Stimulated activated naive CD8-positive, alpha-beta T cell treated with anti-CD3 and anti-CD28 coated beads, Interleukin-15, Interleukin-2, amounts not matched to agents 100 U/mL and 50 U/mL, for 24 hours (primary cell): ENCODE measurements around the gene F8.
"Not testable (repeated sequence)": the region's sequence is repeated elsewhere in the genome, so short reads cannot be mapped to it uniquely, and the experiment has no call there.

Experiments
- ATAC-seq: fragments of 150-1000 bp; cut with Tn5 transposase; one replicate; pipeline ENCODE4 v1.10.0; 2021
- DNase-seq: peaks from one replicate; pipeline ENCODE4 v3.0.0; 2021

F8 gene

DNA sequence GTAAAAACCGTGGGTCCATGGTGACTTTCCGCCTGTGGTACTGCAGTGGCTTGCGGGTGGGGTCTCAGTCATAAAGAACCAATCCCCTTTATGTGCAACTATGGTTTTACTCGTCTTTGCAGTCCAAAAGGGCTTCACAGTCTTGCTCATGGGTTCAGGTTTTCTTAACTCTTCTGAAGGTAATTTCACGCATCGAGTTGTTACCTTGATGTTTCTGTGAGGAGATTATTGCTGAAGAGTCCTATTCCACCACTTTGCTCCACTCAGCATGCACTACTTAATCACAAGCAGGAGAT is 41.5 kb downstream of the F8 start:
- no peak for ATAC-seq

DNA sequence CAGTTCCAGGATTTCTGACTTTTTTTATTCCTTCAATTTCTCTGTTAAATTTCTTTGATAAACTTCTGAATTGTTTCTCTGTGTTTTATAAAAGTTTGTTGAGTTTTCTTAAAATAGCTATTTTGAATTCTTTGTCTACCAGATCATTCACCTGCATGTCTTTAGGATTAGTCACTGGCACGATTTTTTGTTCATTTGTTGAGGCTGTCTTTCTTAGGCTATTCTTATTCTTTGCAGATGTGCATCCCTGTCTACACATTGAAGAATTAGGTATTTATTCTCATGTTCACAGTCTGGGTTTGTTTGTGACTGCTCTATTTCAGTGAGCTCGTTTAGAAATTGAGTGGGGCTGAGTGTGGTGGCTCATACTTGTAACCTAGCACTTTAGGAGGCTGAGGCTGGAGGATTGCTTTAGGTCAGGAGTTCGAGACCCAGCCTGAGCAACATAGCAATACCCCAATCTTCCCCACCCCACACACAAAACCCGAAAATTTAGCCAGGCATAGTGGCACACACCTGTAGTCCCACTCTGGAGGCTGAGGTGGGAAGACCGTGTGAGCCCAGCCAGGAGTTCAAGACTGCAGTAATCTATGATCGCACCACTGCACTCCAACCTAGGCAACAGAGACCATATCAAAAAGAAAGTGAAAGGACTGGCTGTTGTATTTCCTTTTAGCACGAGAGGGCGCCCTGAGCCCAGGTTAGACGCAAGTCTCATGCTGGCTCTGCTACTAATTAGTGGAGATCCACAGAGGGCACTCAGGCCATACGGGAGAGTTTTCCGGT is 42.0 kb downstream of the F8 start:
- ATAC-seq (peak; percentile 91), DNase-seq (peak; percentile 76)

More for the DNA sequence above, 41.5 kb downstream of the F8 start:
- DNase-seq, result no peak

DNA sequence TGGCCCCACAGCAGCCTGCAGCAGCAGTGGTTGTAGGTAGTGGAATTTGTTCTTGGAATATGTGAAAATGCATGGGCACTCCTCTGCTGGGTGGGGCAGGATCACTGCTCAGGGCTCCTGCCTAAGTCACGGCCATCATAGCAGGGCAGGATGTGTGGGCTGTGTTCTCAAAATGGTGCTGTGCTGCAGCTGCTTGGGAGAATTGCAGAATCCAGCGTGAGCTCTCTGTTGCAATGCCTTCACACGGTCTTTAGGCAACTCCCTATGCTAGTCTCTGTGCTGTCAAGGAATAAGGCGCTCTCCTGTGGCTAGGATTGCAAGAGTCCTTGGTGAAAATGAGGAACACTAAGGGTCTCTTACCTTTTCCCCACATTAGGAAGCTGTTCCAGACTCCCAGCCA is 42.9 kb downstream of the F8 start:
- ATAC-seq (no peak), DNase-seq (no peak)

DNA sequence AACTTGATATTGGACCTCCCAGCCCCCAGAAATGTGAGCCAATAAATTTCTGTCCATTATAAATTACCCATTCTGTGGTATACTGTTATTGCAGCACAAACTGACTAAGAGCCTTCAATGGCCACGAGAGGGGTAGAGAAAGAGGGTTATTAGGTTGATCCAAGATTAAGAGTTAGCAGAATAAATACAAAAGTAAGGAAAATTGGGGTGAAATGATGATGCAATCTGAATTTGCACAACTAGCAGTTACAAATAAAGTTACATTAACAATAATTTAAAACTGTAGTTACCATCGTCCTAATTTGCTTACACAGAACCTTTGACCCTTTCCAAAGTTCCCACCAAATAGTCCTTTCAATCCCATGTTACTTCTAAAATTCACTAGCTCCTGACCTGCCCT is 54.2 kb downstream of the F8 start:
- ATAC-seq (no peak), DNase-seq (no peak)

DNA sequence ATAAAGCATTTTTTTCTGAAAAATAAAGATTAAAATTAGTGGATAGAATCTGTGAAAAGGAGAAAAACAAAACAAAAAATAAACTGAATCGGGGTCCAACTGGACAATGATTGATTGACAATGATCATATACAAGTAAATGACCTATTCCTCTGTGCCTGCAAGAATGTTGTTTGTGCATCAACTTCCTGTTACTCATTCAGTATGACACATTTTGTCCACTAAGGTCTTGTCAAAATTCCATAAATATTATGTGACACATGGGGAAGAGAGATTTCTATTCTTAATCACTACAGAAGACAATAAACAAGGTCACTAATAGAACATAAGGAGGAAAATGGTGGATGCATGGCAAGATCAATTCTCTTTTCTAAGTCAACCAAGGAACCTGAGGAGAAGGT is 54.9 kb downstream of the F8 start:
- DNase-seq, result no peak
- no peak for ATAC-seq

DNA sequence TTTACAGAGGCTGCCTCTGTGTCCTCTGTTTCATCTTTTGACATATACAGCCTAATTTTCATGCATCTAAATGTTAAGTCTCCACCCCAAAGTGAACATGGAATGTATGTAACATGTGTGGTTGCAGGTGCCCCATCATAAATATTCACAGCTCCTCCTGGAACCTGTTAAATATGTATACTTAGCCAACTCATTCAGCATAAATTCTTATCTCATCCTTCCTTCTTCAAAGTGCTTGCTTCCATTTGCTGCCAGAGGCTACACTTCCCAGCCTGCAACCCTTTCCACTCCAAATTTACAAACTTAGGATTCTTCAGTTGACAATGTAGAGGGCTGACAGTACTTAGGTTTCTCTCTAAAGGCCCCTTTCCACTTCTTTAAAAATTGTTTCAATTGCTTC is 60.6 kb downstream of the F8 start:
- no peak for ATAC-seq

DNA sequence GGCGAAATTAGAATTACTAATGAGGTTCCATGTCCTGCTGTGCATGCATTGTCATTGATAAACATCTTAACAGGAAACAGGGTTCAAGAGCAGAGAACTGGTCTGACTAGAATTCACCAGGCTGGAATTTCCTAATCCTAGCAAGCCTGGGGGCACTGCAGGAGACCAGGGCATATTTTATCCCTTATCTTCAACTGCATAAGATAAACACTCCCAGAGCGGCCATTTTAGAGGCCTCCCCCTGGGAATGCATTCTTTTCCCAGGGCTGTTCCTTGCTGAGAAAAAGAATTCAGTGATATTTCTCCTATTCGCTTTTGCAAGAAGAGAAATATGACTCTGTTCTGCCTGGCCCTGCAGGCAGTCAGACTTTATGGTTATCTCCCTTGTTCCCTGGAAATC is 66.7 kb downstream of the F8 start:
- not testable (repeated sequence) for DNase-seq, ATAC-seq

More for the DNA sequence above, 60.6 kb downstream of the F8 start:
- DNase-seq, result no peak

DNA sequence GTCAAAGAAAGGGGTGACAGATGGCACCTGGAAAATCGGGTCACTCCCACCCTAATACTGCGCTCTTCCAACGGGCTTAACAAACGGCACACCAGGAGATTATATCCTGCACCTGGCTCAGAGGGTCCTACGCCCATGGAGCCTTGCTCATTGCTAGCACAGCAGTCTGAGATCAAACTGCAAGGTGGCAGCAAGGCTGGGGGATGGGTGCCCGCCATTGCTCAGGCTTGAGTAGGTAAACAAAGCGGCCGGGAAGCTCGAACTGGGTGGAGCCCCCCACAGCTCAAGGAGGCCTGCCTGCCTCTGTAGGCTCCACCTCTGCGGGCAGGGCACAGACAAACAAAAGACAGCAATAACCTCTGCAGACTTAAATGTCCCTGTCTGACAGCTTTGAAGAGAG is 83.3 kb downstream of the F8 start:
- not testable (repeated sequence) for DNase-seq, ATAC-seq

DNA sequence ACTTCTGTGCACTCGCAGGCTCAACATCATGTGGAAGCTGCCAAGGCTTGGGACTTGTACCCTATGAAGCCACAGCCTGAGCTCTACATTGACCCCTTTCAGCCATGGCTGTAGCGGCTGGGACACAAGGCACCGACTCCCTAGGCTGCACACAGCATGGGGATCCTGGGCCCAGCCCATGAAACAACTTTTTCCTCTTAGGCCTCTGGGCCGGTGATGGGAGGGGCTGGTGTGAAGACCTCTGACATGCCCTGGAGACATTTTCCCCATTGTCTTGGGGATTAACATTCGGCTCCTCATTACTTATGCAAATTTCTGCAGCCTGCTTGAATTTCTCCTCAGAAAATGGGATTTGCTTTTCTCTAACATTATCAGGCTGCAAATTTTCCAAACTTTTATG is 97.8 kb downstream of the F8 start:
- DNase-seq, ATAC-seq: not testable (repeated sequence)

DNA sequence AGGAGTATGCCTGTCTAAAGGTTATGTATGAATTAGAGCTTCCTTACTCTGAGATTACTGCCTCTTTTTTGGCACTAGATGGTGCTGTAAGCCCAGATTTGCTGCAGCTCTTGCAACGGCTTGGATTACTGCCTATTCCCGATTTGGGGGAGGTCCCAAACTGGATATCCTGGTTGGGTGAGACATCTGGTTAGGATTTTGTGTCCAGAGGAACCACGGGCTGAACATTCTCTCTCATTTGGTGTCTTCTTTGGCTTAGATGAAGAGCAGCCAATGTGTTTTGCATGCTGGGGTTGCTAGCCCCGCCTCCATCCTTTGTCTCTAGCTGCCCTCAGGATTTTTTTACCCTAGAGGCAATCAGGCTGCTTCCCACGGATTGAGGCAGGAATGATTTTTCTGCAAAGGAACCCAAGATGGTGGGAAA is 104.5 kb downstream of the F8 start:
- peak; percentile 5 for DNase-seq
- no peak for ATAC-seq

DNA sequence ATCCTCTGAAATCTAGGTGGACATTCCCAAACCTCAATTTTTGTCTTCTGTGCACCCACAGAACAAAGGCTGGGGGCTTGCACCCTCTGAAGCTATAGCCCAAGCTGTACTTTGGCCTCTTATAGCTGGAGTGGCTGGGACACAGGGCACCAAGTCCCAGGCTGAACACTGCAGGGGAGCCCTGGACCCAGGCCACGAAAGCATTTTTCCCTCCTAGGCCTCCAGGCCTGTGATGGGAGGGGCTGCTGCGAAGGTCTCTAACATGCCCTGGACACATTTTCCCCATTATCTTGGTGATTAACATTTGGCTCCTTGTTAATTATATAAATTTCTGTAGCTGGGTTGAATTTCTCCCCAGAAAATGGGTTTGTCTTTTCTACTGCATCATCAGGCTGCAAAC is 108.5 kb downstream of the F8 start:
- no peak for DNase-seq

DNA sequence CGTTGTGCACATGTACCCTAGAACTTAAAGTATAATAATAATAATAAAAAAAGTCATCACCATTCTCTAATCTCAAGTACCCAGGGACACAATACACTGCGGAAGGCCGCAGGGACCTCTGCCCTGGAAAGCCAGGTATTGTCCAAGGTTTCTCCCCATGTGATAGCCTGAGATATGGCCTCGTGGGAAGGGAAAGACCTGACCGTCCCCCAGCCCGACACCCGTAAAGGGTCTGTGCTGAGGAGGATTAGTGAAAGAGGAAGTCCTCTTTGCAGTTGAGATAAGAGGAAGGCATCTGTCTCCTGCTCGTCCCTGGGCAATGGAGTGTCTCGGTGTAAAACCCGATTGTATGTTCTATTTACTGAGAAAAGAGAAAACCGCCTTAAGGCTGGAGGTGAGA is 112.0 kb downstream of the F8 start:
- ATAC-seq, DNase-seq: not testable (repeated sequence)

More for the DNA sequence above, 108.5 kb downstream of the F8 start:
- ATAC-seq, result no peak

DNA sequence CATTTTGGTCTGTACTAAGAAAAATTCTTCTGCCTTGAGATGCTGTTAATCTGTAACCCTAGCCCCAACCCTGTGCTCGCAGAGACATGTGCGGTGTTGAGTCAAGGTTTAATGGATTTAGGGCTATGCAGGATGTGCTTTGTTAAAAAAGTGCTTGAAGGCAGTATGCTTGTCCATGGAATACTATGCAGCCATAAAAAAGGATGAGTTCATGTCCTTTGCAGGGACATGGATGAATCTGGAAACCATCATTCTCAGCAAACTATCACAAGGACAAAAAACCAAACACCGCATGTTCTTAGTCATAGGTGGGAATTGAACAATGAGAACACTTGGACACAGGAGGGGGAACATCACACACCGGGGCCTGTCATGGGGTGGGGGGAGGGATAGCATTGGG is 112.5 kb downstream of the F8 start:
- DNase-seq, ATAC-seq: not testable (repeated sequence)

DNA sequence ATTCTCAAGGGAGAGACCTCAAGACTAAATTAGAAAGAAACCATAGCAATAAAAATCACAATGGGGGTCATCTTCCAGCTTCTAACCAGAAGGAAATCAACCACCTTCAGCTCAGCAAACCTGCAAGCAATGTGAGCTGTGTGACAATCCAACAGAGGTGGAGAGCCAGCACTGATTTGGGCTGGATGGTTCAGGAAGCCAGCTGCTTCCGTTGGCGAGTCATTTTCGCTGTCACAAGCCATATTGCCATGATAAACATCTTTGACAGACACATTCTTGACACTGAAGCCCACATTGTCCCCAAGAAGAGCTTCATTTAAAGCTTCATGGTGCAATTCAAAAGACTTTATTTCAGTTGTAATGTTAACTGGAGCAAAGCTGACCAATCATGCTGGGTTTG is 113.7 kb downstream of the F8 start:
- DNase-seq, result no peak
- no peak for ATAC-seq

DNA sequence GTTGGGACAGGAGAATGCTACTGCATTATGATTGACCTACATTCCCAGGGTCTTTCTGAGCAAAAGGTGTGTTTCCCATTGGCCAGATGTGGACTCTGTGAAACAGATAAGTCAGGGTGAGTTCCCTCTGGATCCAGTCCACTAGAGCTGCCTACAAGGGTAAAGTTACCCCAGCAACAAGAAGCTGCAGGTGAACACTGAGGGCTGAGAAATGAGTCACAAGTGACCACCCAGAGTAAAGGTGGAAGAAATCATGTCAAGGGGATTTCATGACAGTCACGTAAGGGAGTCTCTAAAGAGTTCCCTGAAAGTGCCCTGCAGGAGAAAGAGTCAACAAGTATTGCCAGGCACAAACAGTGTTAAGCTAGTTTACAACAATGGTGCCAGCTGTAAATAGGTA is 120.1 kb downstream of the F8 start:
- ATAC-seq, result no peak

DNA sequence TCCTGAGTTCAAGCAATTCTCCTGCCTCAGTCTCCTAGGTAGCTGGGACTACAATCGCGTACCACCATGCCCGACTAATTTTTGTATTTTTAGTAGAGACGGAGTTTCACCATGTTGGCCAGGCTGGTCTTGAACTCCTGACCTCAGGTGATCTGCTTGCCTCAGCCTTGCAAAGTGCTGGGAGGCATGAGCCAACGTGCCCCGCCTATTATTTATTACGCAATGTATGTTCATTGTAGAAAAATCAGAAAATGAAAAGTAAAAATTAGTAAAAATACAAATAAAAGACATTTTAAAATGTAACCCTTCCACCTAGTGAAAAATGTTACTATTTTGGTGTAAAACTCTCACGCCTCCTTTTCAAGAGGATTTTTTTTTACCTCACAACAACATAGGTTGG is 122.2 kb downstream of the F8 start:
- ATAC-seq (no peak), DNase-seq (no peak)

More for the DNA sequence above, 120.1 kb downstream of the F8 start:
- DNase-seq, result no peak

DNA sequence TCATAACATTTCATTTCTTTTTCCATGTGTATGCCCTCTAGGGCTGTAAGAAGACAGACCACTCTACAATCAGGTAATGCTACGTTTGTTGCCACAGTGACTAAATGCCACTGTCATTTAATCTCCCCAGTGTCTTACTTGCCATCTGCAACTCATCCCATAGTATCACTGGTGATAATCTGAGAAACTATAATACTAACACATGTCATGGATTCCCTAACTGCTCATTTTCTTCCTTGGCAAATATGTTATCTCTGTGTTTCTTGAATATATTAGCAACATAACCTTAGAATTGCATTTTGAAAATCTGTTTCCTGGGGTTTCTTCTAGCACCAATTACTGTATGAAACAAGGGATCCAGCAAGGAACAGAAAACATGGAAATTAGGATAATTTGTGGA is 130.2 kb downstream of the F8 start:
- ATAC-seq (no peak), DNase-seq (no peak)

DNA sequence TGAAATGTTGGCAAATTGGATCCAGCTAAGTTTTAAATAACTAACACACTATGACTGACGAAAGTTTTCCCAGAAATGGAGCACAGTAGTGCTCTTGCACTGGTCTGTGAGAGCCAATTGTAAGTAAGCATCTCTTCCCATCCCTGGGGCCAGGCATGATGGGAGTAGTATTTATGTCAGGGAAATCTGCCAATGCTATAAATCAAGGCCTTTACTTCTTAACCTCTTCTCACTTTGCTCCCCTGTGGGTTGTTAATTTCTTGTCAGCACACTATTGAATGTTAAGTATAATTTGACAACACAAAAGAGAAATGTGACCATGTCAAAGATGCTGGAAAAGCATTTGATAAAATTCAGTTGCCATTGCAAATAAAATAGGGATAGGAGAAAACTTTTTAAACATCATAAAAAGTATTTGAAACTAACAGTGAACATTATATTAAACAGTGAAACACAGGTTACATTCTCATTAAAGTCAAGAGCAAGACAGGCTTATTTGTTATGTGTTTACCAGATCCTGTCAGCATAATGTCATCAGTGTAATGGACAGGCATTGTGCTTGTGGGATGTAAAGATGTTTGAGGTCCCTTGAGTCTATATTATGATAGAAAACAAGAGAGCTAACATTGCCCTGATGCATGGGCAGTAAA is 131.4 kb downstream of the F8 start:
- no peak for DNase-seq
- ATAC-seq, result no peak

DNA sequence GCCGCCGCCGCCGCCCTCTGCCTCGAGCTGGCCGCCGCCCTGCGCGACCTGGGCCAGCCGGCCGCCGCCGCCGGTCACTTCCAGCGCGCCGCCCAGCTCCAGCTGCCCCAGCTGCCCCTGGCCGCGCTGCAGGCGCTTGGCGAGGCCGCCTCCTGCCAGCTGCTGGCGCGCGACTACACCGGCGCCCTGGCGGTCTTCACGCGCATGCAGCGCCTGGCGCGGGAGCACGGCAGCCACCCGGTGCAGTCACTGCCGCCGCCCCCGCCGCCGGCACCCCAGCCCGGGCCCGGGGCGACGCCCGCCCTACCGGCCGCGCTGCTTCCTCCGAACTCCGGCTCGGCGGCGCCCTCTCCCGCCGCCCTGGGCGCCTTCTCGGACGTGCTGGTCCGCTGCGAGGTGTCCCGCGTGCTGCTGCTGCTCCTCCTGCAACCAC is 135.7 kb downstream of the F8 start:
- peak; percentile 45 for ATAC-seq
- not testable (repeated sequence) for DNase-seq

DNA sequence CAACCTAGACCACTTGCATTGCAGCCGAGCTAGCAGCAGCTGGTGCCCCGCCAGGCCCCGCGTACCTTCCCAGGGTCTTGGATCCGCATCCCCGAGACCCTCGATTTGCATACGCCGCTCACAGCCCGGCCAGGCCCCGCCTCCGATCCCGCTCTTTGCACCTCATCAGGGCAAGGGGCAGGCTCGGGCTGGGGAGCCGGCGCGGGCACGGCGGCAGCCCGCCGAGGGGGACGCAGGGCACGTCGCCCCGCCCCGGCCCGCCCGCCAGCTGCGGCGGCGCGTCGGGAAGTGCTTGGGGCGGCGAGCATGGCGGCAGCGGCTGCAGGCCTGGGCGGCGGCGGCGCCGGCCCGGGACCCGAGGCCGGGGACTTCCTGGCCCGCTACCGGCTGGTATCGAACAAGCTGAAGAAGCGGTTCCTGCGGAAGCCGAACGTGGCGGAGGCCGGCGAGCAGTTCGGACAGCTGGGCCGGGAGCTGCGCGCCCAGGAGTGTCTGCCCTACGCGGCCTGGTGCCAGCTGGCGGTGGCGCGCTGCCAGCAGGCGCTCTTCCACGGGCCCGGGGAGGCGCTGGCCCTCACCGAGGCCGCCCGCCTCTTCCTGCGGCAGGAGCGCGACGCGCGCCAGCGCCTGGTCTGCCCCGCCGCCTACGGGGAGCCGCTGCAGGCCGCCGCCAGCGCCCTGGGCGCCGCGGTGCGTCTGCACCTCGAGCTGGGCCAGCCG is 136.3 kb downstream of the F8 start, which contains the start of gene F8A1:
Gene F8A1 (plus strand): TSS at position 287 of the 720 bp plus-strand sequence. CDS start 20 bp downstream, at position 307.
- peak; percentile 83 for ATAC-seq
- peak; percentile 55 for DNase-seq

DNA sequence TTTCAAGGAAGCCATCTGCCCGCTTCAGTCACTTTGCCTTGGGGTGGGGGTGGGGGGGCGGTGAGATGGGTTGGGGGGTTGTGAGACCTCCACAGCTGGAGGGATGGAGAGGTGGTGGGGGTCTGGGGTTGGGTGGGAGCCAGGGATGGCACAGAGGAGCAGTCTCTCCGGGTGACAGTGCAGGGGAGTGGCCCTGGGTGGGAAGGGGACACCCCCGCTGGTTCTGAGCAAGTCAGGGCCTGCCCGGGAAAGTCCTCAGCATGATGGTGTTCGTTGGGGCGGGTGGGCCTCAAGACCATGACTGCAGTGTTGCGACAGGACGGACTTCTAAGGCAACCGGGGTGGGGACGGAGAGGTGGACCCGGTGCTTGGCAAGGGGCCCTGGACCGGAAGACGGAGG is 137.0 kb downstream of the F8 start:
- DNase-seq (peak; percentile 12), ATAC-seq (peak; percentile 44)

DNA sequence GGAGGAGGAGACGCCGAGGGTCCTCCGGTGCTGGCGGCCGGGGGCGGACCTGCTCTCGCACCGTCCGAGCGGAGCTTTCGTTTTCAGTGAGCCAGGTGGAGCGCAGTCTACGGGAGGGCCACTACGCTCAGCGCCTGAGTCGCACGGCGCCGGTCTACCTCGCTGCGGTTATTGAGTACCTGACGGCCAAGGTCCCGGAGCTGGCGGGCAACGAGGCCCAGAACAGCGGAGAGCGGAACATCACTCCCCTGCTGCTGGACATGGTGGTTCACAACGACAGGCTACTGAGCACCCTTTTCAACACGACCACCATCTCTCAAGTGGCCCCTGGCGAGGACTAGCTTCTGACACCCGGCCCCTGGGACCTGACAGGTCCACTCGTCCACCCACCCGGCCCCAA is 137.5 kb downstream of the F8 start:
- DNase-seq, ATAC-seq: not testable (repeated sequence)

DNA sequence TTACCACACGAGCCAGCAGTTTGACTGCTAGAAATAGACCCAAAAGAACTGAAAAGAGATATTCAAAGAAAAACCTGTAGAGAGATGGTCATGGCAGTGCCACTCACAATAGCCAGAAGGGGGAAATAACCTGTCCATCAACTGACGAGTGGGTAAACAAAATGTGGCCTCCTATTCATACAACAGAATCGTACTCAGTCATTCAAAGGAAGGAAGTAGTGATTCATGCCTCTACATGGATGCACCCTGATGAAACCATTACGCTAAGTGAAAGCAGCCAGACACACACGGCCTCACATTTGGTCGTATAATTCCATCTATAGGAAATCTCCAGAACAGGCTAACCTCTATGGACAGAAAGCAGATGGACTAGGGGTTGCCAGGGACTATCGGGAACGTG is 138.5 kb downstream of the F8 start:
- not testable (repeated sequence) for DNase-seq

More for the DNA sequence above, 138.5 kb downstream of the F8 start:
- ATAC-seq, result peak; percentile 11
